ENCODE results near the gene FAM53B. TPM values are rescaled to one million over a fixed set of nuclear protein-coding genes. Genes with fewer than 3 reads are reported as not detected.

The FAM53B gene, protein sequence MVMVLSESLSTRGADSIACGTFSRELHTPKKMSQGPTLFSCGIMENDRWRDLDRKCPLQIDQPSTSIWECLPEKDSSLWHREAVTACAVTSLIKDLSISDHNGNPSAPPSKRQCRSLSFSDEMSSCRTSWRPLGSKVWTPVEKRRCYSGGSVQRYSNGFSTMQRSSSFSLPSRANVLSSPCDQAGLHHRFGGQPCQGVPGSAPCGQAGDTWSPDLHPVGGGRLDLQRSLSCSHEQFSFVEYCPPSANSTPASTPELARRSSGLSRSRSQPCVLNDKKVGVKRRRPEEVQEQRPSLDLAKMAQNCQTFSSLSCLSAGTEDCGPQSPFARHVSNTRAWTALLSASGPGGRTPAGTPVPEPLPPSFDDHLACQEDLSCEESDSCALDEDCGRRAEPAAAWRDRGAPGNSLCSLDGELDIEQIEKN
- total RNA-seq, result 10.7 and 13.4 TPM in 2 replicates

DNA sequence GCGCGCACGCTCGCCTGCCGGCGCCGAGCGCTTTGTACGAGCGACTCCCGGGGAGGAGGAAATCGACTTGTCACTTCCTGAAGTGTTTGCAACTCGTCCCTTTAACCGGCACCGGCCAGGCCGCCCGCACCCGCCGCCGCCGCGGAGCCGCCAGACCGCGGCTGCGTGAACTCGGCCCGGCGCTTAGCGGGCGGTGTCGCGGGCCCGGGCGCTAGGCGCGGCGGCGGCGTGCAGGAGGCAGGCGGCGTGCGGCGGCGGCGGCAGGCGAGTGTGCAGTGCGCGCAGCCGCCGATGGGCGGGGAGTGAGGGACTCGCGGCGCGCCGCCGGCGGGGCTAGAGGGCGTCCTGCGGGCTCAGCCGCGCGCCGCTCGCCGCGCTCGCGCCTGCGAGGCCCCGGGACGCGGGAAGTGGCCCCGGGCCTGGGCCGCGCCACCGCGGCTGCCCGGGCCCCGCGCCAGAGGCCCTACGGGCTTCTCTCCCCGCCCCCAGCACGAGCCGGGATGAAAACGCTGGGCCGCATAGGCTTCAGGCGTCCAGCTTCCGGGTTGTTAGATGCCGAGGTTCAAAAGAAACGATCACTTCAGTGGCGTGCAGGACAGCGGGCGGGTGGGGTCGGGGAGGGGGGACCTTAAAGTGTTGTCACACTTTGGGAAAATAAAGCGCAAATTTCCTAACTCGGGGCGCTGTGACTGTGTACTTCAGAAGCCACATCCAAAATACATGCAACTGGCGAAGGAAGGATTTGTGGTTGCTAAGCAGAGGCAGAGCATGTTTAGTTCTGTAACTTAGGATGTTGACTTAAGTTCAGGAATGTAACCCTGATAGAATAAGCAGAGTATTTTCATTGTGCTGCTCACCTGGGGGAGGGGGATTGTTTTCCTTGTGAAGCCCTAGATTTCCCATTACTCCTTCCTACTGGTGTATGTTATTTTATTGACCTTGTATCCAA is at the start of gene FAM53B:
Gene FAM53B (minus strand): TSS at position 277 of the 949 bp plus-strand sequence. CDS start 37,665 bp downstream, outside the sequence.

DNA sequence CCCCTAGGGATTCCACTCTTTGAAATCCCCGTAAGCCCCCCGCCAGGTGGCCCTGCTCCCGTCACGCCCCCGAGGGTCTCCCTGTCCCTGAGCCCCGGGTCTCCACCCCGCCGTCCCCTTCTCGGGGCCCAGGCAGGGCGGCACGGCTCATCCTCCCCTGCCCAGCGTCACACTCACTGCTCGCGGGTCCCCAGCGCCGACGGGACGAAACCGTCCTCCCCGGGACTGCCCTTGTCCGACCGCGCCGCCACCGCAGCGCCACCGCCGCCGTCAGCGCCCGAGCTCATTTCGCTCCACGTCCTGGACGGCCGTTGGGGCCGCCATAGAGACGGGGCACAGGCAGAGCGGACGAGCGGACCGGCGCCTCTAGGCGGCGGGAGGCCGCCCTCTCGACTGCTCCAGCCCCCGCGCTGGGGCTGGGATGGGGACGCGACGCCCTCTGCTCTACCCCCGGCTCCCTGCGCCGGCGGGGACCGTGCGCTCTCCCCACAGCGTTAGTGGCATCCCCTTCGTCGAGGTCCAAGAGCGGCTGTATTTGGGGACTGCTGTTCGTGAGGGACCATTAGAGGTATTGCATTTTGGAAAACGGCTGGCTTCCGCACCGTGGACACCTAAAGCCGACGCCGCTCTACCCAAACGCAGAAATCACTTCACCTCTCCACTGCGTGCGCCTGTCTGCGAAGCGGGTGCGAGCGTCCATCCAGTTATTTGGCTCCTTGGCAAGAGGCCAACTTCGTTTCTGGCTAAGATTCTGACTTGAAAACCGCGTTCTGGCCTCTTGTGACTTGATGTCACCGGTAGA is 47.6 kb upstream of the FAM53B start, which contains the start of gene EEF1AKMT2:
Gene EEF1AKMT2 (minus strand): TSS at position 341 of the 802 bp plus-strand sequence. CDS start 54 bp downstream, at position 287.

Other genes with a start within 250 kb of the FAM53B start
- 20.1 and 27.7 TPM in 2 replicates for gene EEF1AKMT2, start 47.5 kb upstream of the FAM53B start, total RNA-seq
- gene ABRAXAS2, start 57.4 kb upstream of the FAM53B start, total RNA-seq, result 9.8 and 12.6 TPM in 2 replicates
- 15.3 and 15.8 TPM in 2 replicates for gene ZRANB1, start 197.7 kb upstream of the FAM53B start, total RNA-seq